HG03521 (cell line): ENCODE measurements around the gene LONP1.

Experiments used
- ATAC-seq: cut with Tn5 transposase; IDR thresholded peaks from one replicate; pipeline ENCODE4 v1.9.1; 2021; ENCODE audit warnings: mild to moderate bottlenecking, moderate library complexity; ENCODE audit not compliant: unreplicated experiment

The LONP1 gene

DNA sequence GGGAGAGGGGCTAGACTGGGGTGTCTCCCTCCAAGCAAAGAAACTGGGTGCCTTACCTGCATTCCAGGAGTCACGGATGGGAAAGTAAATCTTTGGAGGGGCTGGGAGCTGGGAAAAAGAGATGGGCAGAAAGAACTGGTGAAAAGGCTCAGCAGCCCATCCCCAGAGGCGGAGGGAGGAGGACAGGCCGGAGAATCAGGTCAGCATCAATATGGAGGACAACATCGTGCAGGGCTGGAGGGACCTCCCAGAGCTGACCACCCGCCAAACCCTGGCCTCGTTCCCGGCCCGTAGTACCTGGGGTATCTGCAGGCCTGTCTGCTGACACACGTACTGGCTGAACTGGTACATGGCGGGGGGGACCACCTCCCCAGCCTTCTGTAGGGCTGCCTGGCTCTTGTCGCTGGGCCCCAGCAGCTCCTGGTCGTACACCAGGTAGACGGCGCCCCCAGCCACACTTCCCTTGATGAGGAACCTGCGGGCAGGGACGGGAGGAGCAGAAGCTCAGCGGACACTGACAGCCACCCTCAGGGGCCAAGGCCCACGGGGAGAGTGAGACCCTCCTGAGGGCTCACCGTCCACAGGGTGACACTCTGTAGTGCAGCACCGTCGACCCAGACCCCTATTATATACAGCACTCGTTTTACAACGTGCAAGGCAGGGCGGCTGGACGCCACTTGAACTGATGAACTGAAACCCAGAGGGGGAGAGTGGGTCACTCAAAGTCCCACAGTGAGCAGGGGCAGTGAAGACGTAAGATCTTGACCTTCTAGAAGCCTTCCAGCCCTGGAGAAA, 40.5 kb downstream of the LONP1 start:
- no peak for ATAC-seq

DNA sequence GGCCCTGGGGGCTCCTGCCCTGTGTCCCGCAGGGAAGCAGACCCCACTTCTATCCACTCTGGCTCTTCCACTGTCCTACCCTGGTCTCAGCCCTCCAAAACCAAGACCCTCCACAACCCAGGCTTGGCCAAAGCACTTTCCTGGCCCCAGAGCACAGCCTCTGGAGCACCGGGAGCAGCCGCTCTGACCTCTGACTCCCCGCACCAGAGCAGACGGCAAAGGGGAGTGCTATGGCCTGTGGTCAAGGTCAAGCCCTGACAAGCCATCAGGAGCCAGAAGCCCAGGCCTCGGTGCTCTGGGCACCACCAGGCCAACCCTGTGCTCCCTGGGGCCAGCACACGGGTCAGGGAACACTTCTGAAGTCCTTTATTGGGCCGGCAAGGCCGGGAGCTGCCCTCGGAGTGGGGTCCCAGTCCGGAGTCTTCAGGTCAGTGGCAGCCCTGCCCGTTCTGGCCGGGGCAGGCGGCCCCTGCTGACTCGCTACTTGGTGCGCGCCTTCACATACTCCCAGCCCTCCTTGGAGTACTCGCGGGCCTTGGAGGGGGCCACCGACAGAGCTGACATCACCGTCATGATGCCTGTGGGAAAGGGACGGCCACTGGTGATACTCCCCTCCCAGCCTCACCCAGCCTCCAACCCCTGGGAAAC, 41.8 kb downstream of the LONP1 start:
- no peak for ATAC-seq

- no peak for ATAC-seq
These were observed 42.4 kb downstream of the LONP1 start for GRCh38 chr19:5677580-5677979.

- ATAC-seq = no peak
These were observed 42.8 kb downstream of the LONP1 start for GRCh38 chr19:5677136-5677535.

DNA sequence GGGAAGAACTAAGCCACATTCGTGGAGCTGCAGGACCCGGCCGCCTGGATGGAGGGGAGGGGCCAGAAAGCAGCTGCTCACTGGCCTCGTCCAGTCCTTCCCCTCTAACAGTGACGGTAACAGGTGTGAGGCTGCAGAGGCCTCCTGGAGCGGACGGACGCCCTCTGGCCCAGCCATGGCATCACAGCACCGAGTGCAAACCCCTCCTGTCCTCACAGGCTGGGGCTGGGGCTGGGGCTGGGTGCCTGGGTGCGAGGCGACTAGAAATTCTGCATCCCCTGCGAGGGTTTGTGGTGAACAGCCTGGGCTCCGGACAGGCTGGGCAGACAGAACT, 43.2 kb downstream of the LONP1 start:
- no peak for ATAC-seq

DNA sequence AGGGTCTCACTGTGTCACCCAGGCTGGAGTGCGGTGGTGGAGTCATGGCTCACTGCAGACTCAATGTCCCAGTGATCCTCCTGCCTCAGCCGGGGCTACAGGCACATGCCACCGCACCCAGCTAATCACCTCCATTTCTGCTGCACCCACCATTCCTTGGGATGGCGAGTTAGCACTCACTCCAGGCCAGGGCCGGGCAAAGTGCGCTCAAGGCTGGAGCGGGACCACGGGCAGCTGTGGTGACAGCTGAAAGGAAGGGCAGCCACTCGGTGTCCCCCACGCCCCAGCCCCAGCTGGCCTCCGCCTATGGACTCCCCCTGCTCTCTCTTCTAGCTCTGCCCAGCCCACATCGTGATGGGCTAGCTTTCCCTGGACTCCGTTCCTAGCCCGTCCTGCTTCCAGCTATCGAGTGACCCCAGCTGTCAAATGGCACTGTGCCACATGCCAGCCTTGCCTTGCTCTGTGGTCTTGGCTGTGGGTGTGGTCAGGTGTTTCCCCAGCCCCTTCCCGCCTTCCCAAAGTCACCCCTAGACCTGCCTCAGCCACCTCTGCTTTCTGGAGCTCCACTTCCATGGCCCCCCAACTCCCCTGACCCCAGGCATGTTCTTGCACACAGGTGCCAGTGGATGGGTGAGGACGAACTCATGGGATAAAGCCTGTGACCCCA, 43.7 kb downstream of the LONP1 start:
- no peak for ATAC-seq

GRCh38 chr19:5674714-5675113, 45.2 kb downstream of the LONP1 start:
- ATAC-seq = no peak

GRCh38 chr19:5673752-5674151, 46.2 kb downstream of the LONP1 start:
- no peak for ATAC-seq

DNA sequence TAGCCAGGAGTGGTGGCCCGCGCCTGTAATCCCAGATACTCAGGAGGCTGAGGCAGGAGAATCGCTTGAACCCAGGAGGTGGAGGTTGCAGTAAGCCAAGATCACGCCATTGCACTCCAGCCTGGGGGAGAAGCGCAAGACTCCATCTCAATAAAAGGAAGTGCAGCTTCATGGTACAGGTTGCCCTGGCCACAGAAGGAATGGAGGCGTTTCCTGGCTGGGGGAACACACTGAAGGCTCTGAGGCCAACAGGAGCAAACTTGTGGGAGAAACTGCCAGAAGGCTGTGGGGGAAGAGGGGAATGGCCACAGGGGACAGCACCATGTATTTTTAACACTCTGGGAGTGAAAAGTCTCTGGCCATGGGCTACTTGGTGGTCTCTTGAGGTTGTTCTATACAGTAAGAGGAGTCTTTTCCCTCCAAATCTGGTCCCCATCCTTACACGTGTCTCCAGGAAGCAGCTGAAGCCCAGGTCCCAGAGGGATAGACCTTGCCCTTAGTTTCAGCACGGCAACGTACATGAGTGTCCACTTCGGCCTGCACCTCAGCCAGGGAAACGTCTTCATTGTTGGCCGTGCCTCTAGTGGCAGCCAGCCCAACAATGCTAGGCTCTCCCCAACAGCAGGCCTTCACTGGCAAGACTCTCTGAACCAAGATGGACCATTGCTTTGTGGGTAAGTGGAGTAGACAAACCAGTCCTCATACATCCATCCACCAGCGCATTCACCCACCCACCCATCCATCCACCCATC, 47.1 kb downstream of the LONP1 start:
- ATAC-seq = no peak

- no peak for ATAC-seq
These were observed 48.3 kb downstream of the LONP1 start for GRCh38 chr19:5671600-5671999.

DNA sequence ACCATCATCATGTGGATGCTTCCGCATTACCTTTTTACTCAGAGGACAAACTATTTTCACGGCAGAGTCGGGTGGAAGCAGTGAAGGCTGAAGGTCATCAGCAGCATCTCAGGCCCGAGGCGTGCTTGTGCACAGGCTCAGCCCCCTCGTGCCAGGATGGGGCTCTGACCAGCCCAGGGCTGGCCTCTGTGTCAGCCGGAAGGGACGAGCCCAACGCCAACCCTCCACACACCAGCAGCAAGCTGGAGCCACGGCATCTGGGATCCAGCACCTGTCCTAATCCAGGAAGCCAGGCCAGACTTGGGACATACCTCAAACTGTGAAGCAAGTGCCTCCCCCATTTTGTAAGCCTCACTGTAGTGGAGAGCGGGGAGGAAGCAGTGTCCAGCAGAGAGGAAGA, 50.7 kb downstream of the LONP1 start:
- ATAC-seq = no peak

DNA sequence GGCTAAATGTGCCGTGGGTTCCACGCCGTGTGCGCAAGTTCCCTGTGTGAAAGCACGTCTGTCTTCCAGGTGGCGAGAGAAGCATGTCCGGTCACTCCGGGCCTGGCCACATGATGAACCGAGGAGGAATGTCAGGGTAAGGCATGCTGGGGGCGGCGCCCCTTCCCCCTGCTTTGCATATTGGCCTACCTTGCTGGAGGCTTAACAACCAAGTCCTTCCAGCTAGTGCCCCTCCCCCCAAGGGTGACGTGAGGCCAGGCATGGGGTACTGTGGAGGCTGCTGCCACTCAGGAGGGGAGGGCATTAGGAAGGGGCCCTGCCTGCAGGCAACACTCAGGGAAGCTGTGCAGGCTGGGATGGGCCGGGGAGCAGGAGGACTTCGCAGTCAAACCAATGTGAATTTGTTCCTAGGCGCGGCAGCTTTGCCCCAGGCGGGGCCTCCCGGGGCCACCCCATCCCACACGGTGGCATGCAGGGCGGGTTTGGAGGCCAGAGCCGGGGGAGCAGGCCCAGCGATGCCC, 52.1 kb downstream of the LONP1 start:
- no peak for ATAC-seq

DNA sequence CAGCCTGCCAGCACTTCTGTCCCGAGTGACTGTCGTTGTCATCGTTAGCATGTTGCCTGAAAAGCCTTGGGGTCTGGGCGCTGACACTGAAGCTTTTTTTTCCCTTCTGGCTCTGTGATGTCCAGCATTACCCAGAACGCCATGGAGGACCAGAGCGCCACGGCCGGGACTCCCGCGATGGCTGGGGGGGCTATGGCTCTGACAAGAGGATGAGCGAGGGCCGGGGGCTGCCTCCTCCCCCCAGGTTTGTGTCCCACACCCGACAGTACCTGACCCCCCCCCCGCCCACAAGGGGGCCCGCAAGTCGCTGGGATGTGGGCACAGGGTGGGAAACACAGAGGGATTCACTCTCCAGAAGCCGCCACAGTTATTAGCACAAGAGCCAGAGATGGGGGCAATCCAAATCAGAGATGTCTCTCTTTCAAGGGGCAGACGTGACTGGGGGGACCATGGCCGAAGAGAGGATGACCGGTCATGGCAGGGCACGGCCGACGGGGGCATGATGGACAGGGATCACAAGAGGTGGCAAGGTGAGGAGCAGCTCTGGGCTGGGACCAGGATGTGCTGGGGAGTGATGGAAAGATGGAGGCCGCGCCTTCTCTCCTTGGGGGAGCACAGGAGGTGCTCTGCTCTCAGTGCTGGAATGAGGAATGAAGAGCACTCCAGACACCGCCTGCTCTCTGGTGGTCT, 52.9 kb downstream of the LONP1 start:
- ATAC-seq = no peak

GRCh38 chr19:5665781-5666513, 54.0 kb downstream of the LONP1 start:
- ATAC-seq = no peak

- no peak for ATAC-seq
These were observed 55.4 kb downstream of the LONP1 start for GRCh38 chr19:5664515-5664914.

DNA sequence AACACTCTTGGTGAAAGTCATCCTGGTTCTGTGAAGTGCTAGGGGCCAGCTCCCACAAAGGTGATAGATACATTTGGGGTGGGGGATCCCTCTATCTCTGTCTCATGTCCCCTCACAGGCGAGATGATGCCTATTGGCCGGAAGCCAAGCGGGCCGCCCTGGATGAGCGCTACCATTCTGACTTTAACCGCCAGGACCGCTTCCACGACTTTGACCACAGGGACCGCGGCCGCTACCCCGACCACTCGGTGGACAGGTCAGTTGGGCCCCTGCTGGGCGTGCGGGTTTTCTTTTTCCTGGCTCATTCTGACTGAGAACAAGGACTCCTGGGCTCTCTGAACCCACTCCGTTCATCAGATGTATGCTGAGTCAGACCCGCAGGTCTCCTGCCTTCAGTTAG, 56.0 kb downstream of the LONP1 start:
- no peak for ATAC-seq

DNA sequence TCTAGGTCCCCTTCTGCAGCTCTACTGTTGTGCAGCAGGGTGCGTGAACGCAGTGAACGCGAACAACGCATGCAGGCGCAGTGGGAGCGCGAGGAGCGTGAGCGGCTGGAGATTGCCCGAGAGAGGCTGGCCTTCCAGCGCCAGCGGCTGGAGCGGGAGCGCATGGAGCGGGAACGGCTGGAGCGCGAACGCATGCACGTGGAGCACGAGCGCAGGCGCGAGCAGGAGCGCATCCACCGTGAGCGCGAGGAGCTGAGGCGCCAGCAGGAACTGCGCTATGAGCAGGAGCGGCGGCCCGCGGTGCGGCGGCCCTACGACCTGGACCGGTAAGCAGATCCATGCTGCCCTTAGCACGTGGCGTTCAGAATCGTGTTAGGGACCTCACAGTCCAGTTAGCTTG, 58.5 kb downstream of the LONP1 start:
- no peak for ATAC-seq

GRCh38 chr19:5655412-5655811, 64.5 kb downstream of the LONP1 start:
- ATAC-seq = no peak

DNA sequence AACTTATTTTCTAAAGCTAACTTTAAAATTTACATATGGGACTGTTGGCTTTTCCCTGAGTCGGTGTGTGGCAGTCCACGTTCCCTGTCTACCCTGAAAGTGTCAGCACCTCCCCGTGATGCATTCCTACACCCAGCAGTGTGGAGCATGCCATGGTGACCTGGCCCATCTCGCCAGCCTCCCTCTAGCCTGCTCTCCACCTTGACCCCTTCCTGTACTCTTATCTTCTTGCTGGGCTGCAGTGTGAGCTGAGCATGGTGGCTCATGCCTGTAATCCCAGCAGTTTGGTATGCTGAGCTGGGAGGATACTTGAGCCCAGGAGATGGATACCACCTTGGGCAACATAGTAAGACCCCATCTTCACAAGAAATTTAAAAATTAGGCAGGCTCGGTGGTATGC, 65.0 kb downstream of the LONP1 start:
- ATAC-seq = no peak

GRCh38 chr19:5652261-5652660, 67.7 kb downstream of the LONP1 start:
- no peak for ATAC-seq
